IMR-90 (cell line): ENCODE measurements around the gene CTDSPL.

Source experiments
- CTCF ChIP-seq: conservative IDR thresholded peaks from 2 replicates; pipeline ENCODE4 v1.5.1; 2012; ENCODE audit warnings: mild to moderate bottlenecking, low read depth, low read length, improper control_type of control experiment
- MXI1 ChIP-seq: IDR thresholded peaks from 2 replicates; pipeline ENCODE4 v1.6.1; 2012; ENCODE audit warnings: low read depth, mild to moderate bottlenecking, low read length, moderate library complexity, borderline replicate concordance
- RAD21 ChIP-seq: IDR thresholded peaks from 2 replicates; pipeline ENCODE4 v1.6.1; 2012; ENCODE audit warnings: low read length, improper control_type of control experiment

- TF ChIP-seq MXI1 (no peak), CTCF (no peak), RAD21 (no peak)
These were observed 42.1 kb upstream of the CTDSPL start for GRCh38 chr3:37819591-37819990.
